H1 (cell line): Measurements from ENCODE around the gene BOLA1. TPM values are rescaled to one million over a fixed set of nuclear protein-coding genes. Genes with fewer than 3 reads are reported as not detected.

Experiments used
- CTCF ChIA-PET: fragments of 300-600 bp; sonication (Branson Sonifier 250); formaldehyde crosslinking; loops from one replicate; lab custom pipeline; 2021; ENCODE audit not compliant: partially characterized antibody; lab: Charles Lee
- POLR2A ChIA-PET: fragments of 300-600 bp; sonication (Branson Sonifier 250); formaldehyde crosslinking; loops from one replicate; lab custom pipeline; 2021; ENCODE audit warnings: inconsistent platforms; ENCODE audit not compliant: partially characterized antibody; lab: Charles Lee
- DNase-seq, 2 experiments: peaks; one replicate each; pipeline versions ENCODE4 v3.0.0 to v3.0.0-alpha.2; 2010 to 2022; ENCODE audit warnings: low spot score in 2 of 2, low read depth in 1 of 2, mixed read lengths in 1 of 2
- FAIRE-seq: peaks from 2 replicates; lab custom pipeline; 2011; peaks lifted over from hg19 to GRCh38; lab: Jason Lieb, UNC
- H2AFZ ChIP-seq: 2 replicates; pipeline ENCODE4 v1.8.1; 2012; ENCODE audit warnings: low read length, inconsistent platforms
- H2AK5ac ChIP-seq: 2 replicates; pipeline ENCODE4 v1.6.1; 2013; ENCODE audit warnings: low read depth, low read length
- H2BK120ac ChIP-seq: replicated peaks from 2 replicates; pipeline ENCODE3; 2013; ENCODE audit warnings: low read depth, low read length, inconsistent platforms
- H2BK12ac ChIP-seq: 2 replicates; pipeline ENCODE4 v1.6.1; 2013; ENCODE audit warnings: low read depth, low read length
- H2BK15ac ChIP-seq: 2 replicates; pipeline ENCODE4 v1.6.1; 2013; ENCODE audit warnings: low read length
- H2BK20ac ChIP-seq: 2 replicates; pipeline ENCODE4 v1.6.1; 2013; ENCODE audit warnings: low read length
- H2BK5ac ChIP-seq: 2 replicates; pipeline ENCODE4 v1.6.1; 2013; ENCODE audit warnings: low read depth, low read length
- H3K14ac ChIP-seq: 2 replicates; pipeline ENCODE4 v1.6.1; 2013; ENCODE audit warnings: inconsistent platforms; ENCODE audit not compliant: insufficient read length
- H3K18ac ChIP-seq: 2 replicates; pipeline ENCODE4 v1.6.1; 2013; ENCODE audit warnings: low read length; ENCODE audit errors: extremely low read depth
- H3K23ac ChIP-seq: 2 replicates; pipeline ENCODE4 v1.6.1; 2013; ENCODE audit warnings: inconsistent platforms; ENCODE audit not compliant: insufficient read length
- H3K23me2 ChIP-seq: 2 replicates; pipeline ENCODE4 v1.6.1; 2013; ENCODE audit warnings: low read depth, low read length
- H3K27ac ChIP-seq: 2 replicates; pipeline ENCODE4 v1.6.1; 2011; ENCODE audit warnings: low read depth, low read length, inconsistent platforms
- H3K27me3 ChIP-seq, 4 experiments: replicated peaks in 1 of 4; 1 replicate in 1 of 4; 2 replicates in 3 of 4; pipeline versions ENCODE4 v1.6.1 to v1.8.1; 2011 to 2013; ENCODE audit warnings: low read length in 3 of 4, mild to moderate bottlenecking in 3 of 4, inconsistent platforms in 2 of 4, mixed read lengths in 2 of 4, moderate library complexity in 1 of 4; ENCODE audit not compliant: control insufficient read depth in 3 of 4, insufficient read depth in 3 of 4; ENCODE audit errors: extremely low read depth in 1 of 4
- H3K36me3 ChIP-seq, 4 experiments: 2 replicates each; pipeline versions ENCODE4 v1.6.1 to v1.8.1; 2011 to 2013; ENCODE audit warnings: mild to moderate bottlenecking in 4 of 4, low read length in 3 of 4, moderate library complexity in 2 of 4, control low read depth in 1 of 4, inconsistent platforms in 1 of 4; ENCODE audit not compliant: insufficient read depth in 4 of 4, control insufficient read depth in 2 of 4
- H3K4ac ChIP-seq: replicated peaks from 2 replicates; pipeline ENCODE3; 2013; ENCODE audit warnings: low read length, low read depth, mixed read lengths, inconsistent platforms; ENCODE audit not compliant: insufficient read length
- H3K4me1 ChIP-seq, 4 experiments: replicated peaks in 1 of 4; 1 replicate in 1 of 4; 2 replicates in 3 of 4; pipeline versions ENCODE4 v1.6.1 to v1.8.1; 2011 to 2013; ENCODE audit warnings: low read length in 3 of 4, inconsistent platforms in 2 of 4, mixed read lengths in 1 of 4; ENCODE audit not compliant: insufficient read depth in 4 of 4, control insufficient read depth in 3 of 4
- H3K4me2 ChIP-seq, 2 experiments: 2 replicates each; pipeline versions ENCODE4 v1.6.1 to v1.8.1; 2011 to 2013; ENCODE audit warnings: low read depth in 2 of 2, low read length in 2 of 2, control low read depth in 1 of 2, inconsistent platforms in 1 of 2, mild to moderate bottlenecking in 1 of 2; ENCODE audit not compliant: insufficient read depth in 1 of 2
- H3K4me3 ChIP-seq, 4 experiments: fragments of 200-600, 300-600 bp in 1 of 4; sonication (generic), shearing (Covaris generic), sonication (Bioruptor Twin) in 1 of 4; 2 replicates each; pipeline versions ENCODE4 v1.5.1 to v1.8.1; 2011 to 2016; ENCODE audit warnings: low read length in 4 of 4, low read depth in 3 of 4, control low read depth in 2 of 4, inconsistent platforms in 2 of 4, mild to moderate bottlenecking in 2 of 4, mixed read lengths in 1 of 4, moderate library complexity in 1 of 4; ENCODE audit not compliant: insufficient read depth in 2 of 4; ENCODE audit errors: extremely low read depth in 1 of 4
- H3K56ac ChIP-seq: replicated peaks from 2 replicates; pipeline ENCODE3; 2013; ENCODE audit warnings: low read depth, mild to moderate bottlenecking, mixed read lengths, low read length, inconsistent platforms; ENCODE audit not compliant: insufficient read length
- H3K79me1 ChIP-seq: 2 replicates; pipeline ENCODE4 v1.6.1; 2013; ENCODE audit warnings: low read depth, low read length, control low read depth
- H3K79me2 ChIP-seq, 2 experiments: 2 replicates each; pipeline versions ENCODE4 v1.6.1 to v1.8.1; 2012 to 2013; ENCODE audit warnings: low read length in 2 of 2, mild to moderate bottlenecking in 2 of 2, inconsistent platforms in 1 of 2; ENCODE audit not compliant: insufficient read depth in 2 of 2, control insufficient read depth in 1 of 2
- H3K9ac ChIP-seq, 4 experiments: replicated peaks in 1 of 4; 1 replicate in 1 of 4; 2 replicates in 3 of 4; pipeline versions ENCODE4 v1.6.1 to v1.8.1; 2011 to 2013; ENCODE audit warnings: low read depth in 3 of 4, low read length in 3 of 4, control low read depth in 2 of 4, mild to moderate bottlenecking in 2 of 4, moderate library complexity in 2 of 4, inconsistent platforms in 1 of 4; ENCODE audit errors: extremely low read depth in 1 of 4
- H3K9me3 ChIP-seq, 2 experiments: 2 replicates each; pipeline versions ENCODE4 v1.6.1 to v1.8.1; 2012 to 2013; ENCODE audit warnings: mild to moderate bottlenecking in 2 of 2, moderate library complexity in 2 of 2, control low read depth in 1 of 2, inconsistent platforms in 1 of 2, low read depth in 1 of 2, low read length in 1 of 2, mixed read lengths in 1 of 2; ENCODE audit not compliant: insufficient read depth in 2 of 2
- H4K20me1 ChIP-seq, 2 experiments: replicated peaks in 1 of 2; 2 replicates each; pipeline versions ENCODE3 to v1.8.1; 2011 to 2013; ENCODE audit warnings: inconsistent platforms in 2 of 2, low read length in 2 of 2, mild to moderate bottlenecking in 1 of 2; ENCODE audit not compliant: insufficient read depth in 2 of 2, control insufficient read depth in 1 of 2
- H4K5ac ChIP-seq: 2 replicates; pipeline ENCODE4 v1.6.1; 2013; ENCODE audit warnings: low read length, low read depth, mixed read lengths, inconsistent platforms; ENCODE audit not compliant: insufficient read length
- H4K8ac ChIP-seq: 2 replicates; pipeline ENCODE4 v1.8.0; 2013; ENCODE audit warnings: mild to moderate bottlenecking, moderate library complexity, low read length, inconsistent platforms; ENCODE audit not compliant: insufficient read depth; ENCODE audit errors: extremely low read depth
- H4K91ac ChIP-seq: replicated peaks from 2 replicates; pipeline ENCODE3; 2013; ENCODE audit warnings: low read length, mixed read lengths, inconsistent platforms; ENCODE audit not compliant: insufficient read length
- BCL11A ChIP-seq, 2 experiments: IDR thresholded peaks; one replicate each; pipeline ENCODE4 v1.6.1; 2011; ENCODE audit warnings: low read depth in 2 of 2, low read length in 2 of 2, mild to moderate bottlenecking in 2 of 2
- CEBPB ChIP-seq: IDR thresholded peaks from 2 replicates; pipeline ENCODE4 v1.6.1; 2012; ENCODE audit warnings: low read depth, low read length
- CTBP2 ChIP-seq: IDR thresholded peaks from 2 replicates; pipeline ENCODE4 v1.7.0; 2011; ENCODE audit warnings: borderline replicate concordance, mild to moderate bottlenecking, moderate library complexity, mixed read lengths, low read length; ENCODE audit not compliant: insufficient read depth, insufficient read length
- GTF2F1 ChIP-seq: IDR thresholded peaks from 2 replicates; pipeline ENCODE4 v1.6.1; 2012; ENCODE audit warnings: low read depth, low read length, improper control_type of control experiment, borderline replicate concordance
- KDM5A ChIP-seq: fragments of 200-600 bp; IDR thresholded peaks from 2 replicates; pipeline ENCODE4 v1.7.1; 2012; ENCODE audit warnings: mild to moderate bottlenecking, low read length, inconsistent platforms, mixed read lengths
- RAD21 ChIP-seq, 2 experiments: IDR thresholded peaks in 1 of 2; conservative IDR thresholded peaks in 1 of 2; 2 replicates each; pipeline ENCODE4 v1.6.1; 2011; ENCODE audit warnings: low read depth in 2 of 2, low read length in 2 of 2, improper control_type of control experiment in 1 of 2, inconsistent platforms in 1 of 2, mild to moderate bottlenecking in 1 of 2, moderate library complexity in 1 of 2
- SIN3A ChIP-seq, 2 experiments: IDR thresholded peaks in 1 of 2; conservative IDR thresholded peaks in 1 of 2; 2 replicates each; pipeline ENCODE4 v1.6.1; 2011 to 2012; ENCODE audit warnings: low read length in 2 of 2, improper control_type of control experiment in 1 of 2, low read depth in 1 of 2, mild to moderate bottlenecking in 1 of 2
- SP2 ChIP-seq: IDR thresholded peaks from 2 replicates; pipeline ENCODE4 v1.6.1; 2012; ENCODE audit warnings: mild to moderate bottlenecking, low read length, inconsistent platforms
- TBP ChIP-seq: IDR thresholded peaks from 2 replicates; pipeline ENCODE4 v1.6.1; 2011; ENCODE audit warnings: low read depth, low read length, improper control_type of control experiment
- TEAD4 ChIP-seq: IDR thresholded peaks from 2 replicates; pipeline ENCODE4 v1.6.1; 2012; ENCODE audit warnings: low read depth, low read length, inconsistent platforms, mixed read lengths
- polyA plus RNA-seq, 7 experiments: library from polyadenylated mRNA; depleted of rRNA in 3 of 7; stranded (reverse) in 5 of 7; unstranded in 2 of 7; fragments of >200 nt in 5 of 7; fragments of 200-250 nt in 2 of 7; gene quantifications; 1 replicate in 5 of 7; 2 replicates in 1 of 7; 4 replicates in 1 of 7; pipeline versions ENCODE4 v1.2.1 to v1.2.3, GENCODE V29; 2011 to 2013; ENCODE audit warnings: missing spikeins in 2 of 7, mixed read lengths in 2 of 7
- total RNA-seq: library from RNA; stranded (reverse); fragmentation: NEBNext Ultra II Directional; extraction: Animal tissue kit (Norgen Biotek cat#: 25700); gene quantifications from 2 replicates; pipeline ENCODE4 v1.2.1, GENCODE V29; 2021
- TF ChIP-seq, protein P1 (sequence below): IDR thresholded peaks from 2 replicates; pipeline ENCODE4 v1.6.1; 2012; ENCODE audit warnings: inconsistent platforms

Gene BOLA1
- total and polyA plus RNA-seq, 2 of the 8 experiments (the other 6 are each of a cell fraction or from before 2014, with no cell fraction given) = 8.1 to 15.4 TPM

DNA sequence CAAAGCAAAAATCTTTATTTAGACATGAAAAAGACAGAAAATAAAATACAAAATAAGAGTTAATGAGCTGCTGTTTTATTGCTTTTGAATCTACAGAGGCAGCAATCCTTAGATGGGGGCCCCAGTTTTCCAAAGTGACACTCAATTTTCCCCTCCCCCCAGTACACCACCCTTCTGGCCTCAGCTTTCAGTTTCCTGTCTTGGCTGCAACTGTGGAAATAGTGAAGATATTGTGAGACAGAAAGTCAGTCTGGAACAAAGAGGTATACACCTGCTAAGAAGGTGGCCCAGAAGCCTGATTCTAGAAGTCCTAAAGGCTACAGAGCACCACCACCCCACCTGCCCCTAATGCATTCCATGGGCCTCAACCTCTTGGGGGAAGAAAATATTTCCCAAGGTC, 38.4 kb downstream of the BOLA1 start:
- H3K79me1 ChIP-seq = no peaks in the 10 kb centered on the region
- 0 out of 2 replicates have a peak overlapping the region, but pooled peaks have one; percentile 60 for H2BK5ac ChIP-seq
- no peaks in the 10 kb centered on the region for H3K9me3 ChIP-seq
- DNase-seq (no peak), FAIRE-seq (no peak)
- no peak overlapping the region for H3K23ac ChIP-seq
- H3K56ac ChIP-seq = no peak overlapping the region
- no peaks in the 10 kb centered on the region for H4K20me1 ChIP-seq
- no peak overlapping the region for H4K5ac ChIP-seq
- no peak overlapping the region for H3K14ac ChIP-seq
- H2BK12ac ChIP-seq = peak overlapping the region; percentile 52; the same call in 1 of the 2 replicates
- H3K4me1 ChIP-seq = peaks cover 5 to 22% (median 13%) of the 10 kb centered on the region in 4 experiments
- no peaks in the 10 kb centered on the region for H3K27me3 ChIP-seq
- H2AK5ac ChIP-seq = no peak overlapping the region
- no peak overlapping the region for H3K27ac ChIP-seq
- H3K36me3 ChIP-seq = no peaks in the 10 kb centered on the region
- H3K4me3 ChIP-seq = peak overlapping the region in 1 of 4 experiments; percentile 55; a peak in 3 of 8 replicates
- H4K8ac ChIP-seq = no peak overlapping the region
- ChIA-PET POLR2A (interaction anchor here (0.6 to 5.8 kb wide), 13 partner anchors 8 to 227 kb away, joined by 3 to 65 read pairs (median 3); partner anchors contain the start of gene SF3B4), CTCF (interaction anchor here (0.7 to 2.3 kb wide), 4 partner anchors 22 to 250 kb away, joined by 3 to 6 read pairs (median 4); no protein-coding TSS in a partner anchor)
- no peak overlapping the region for H2BK120ac ChIP-seq
- peak overlapping the region; percentile 64 to 77; a peak in 3 of 4 replicates for H3K4me2 ChIP-seq
- H3K79me2 ChIP-seq = no peaks in the 10 kb centered on the region
- H3K4ac ChIP-seq = no peak overlapping the region
- no peak overlapping the region; the same call in 1 of the 2 replicates for H3K18ac ChIP-seq
- H3K9ac ChIP-seq = no peak overlapping the region; a peak in 1 of 7 replicates
- H2BK20ac ChIP-seq = no peak overlapping the region
- H2BK15ac ChIP-seq = no peak overlapping the region
- peaks cover 2% of the 10 kb centered on the region; the same call in 1 of the 2 replicates for H3K23me2 ChIP-seq
- no peak overlapping the region for H2AFZ ChIP-seq
- H4K91ac ChIP-seq = peak overlapping the region; percentile 45
- TF ChIP-seq SIN3A (conservative IDR thresholded peaks at IDR 0.05 in 1 of 2, IDR thresholded peaks at IDR 0.05 in 1 of 2; ENCODE audit: low read depth in 1 of 2, low read length in 2 of 2) (no peak), SP2 (no peak), BCL11A (IDR thresholded peaks at IDR 0.05; ENCODE audit: low read depth in 2 of 2, low read length in 2 of 2) (no peak), GTF2F1 (no peak), KDM5A (no peak), CEBPB (no peak), TEAD4 (no peak), CTBP2 (no peak), RAD21 (IDR thresholded peaks at IDR 0.05 in 1 of 2, conservative IDR thresholded peaks at IDR 0.05 in 1 of 2; ENCODE audit: low read depth in 2 of 2, low read length in 2 of 2) (no peak), TBP (no peak)
- TF ChIP-seq, protein P1, sequence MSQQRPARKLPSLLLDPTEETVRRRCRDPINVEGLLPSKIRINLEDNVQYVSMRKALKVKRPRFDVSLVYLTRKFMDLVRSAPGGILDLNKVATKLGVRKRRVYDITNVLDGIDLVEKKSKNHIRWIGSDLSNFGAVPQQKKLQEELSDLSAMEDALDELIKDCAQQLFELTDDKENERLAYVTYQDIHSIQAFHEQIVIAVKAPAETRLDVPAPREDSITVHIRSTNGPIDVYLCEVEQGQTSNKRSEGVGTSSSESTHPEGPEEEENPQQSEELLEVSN = no peak
